H9 (cell line): ENCODE measurements around the gene PTGIR. TPM values are rescaled to one million over a fixed set of nuclear protein-coding genes. Genes with fewer than 3 reads are reported as not detected.

Experiments
- DNase-seq: peaks from one replicate; pipeline ENCODE4 v3.0.0-alpha.2; 2017
- H2AFZ ChIP-seq: one replicate; pipeline ENCODE4 v1.6.1; 2013; ENCODE audit warnings: mild to moderate bottlenecking, low read length, control low read depth, moderate library complexity
- H2AK5ac ChIP-seq: 2 replicates; pipeline ENCODE4 v1.6.1; 2013; ENCODE audit warnings: low read length, control low read depth, mixed read lengths; ENCODE audit not compliant: insufficient read length
- H2BK120ac ChIP-seq: one replicate; pipeline ENCODE4 v1.6.1; 2013; ENCODE audit warnings: low read depth, mild to moderate bottlenecking, low read length, control low read depth, inconsistent platforms; ENCODE audit not compliant: poor library complexity, severe bottlenecking
- H2BK12ac ChIP-seq: 2 replicates; pipeline ENCODE4 v1.6.1; 2013; ENCODE audit warnings: low read length, control low read depth, mixed read lengths, low read depth; ENCODE audit not compliant: insufficient read length
- H2BK15ac ChIP-seq: 2 replicates; pipeline ENCODE4 v1.6.1; 2013; ENCODE audit warnings: low read depth, low read length, control low read depth
- H2BK20ac ChIP-seq: one replicate; pipeline ENCODE4 v1.6.1; 2013; ENCODE audit warnings: low read depth, mild to moderate bottlenecking, low read length, control low read depth, inconsistent platforms; ENCODE audit not compliant: poor library complexity, severe bottlenecking
- H2BK5ac ChIP-seq: 2 replicates; pipeline ENCODE4 v1.6.1; 2013; ENCODE audit warnings: low read length, control low read depth, mixed read lengths; ENCODE audit not compliant: insufficient read length
- H3K14ac ChIP-seq: 2 replicates; pipeline ENCODE4 v1.6.1; 2013; ENCODE audit warnings: low read length, control low read depth; ENCODE audit not compliant: insufficient read depth
- H3K18ac ChIP-seq: 2 replicates; pipeline ENCODE4 v1.6.1; 2013; ENCODE audit warnings: low read depth, mild to moderate bottlenecking, mixed read lengths, low read length, control low read depth; ENCODE audit not compliant: insufficient read length
- H3K23ac ChIP-seq: 2 replicates; pipeline ENCODE4 v1.6.1; 2013; ENCODE audit warnings: low read length, control low read depth, mixed read lengths, low read depth; ENCODE audit not compliant: insufficient read length
- H3K23me2 ChIP-seq: 2 replicates; pipeline ENCODE4 v1.6.1; 2013; ENCODE audit warnings: low read depth, mild to moderate bottlenecking, mixed read lengths, low read length, control low read depth; ENCODE audit not compliant: insufficient read length, poor library complexity, severe bottlenecking
- H3K27ac ChIP-seq: 2 replicates; pipeline ENCODE4 v1.5.1; 2013; ENCODE audit warnings: low read length, control low read depth, mixed read lengths, low read depth; ENCODE audit not compliant: insufficient read length
- H3K27me3 ChIP-seq: 2 replicates; pipeline ENCODE4 v1.6.1; 2013; ENCODE audit warnings: low read length, control low read depth, inconsistent platforms; ENCODE audit not compliant: insufficient read depth
- H3K4ac ChIP-seq: 2 replicates; pipeline ENCODE4 v1.6.1; 2013; ENCODE audit warnings: low read depth, mild to moderate bottlenecking, control low read depth, inconsistent platforms, low read length, moderate library complexity
- H3K4me1 ChIP-seq: 2 replicates; pipeline ENCODE4 v1.6.1; 2013; ENCODE audit warnings: low read length, control low read depth, inconsistent platforms; ENCODE audit not compliant: insufficient read depth
- H3K4me2 ChIP-seq: 2 replicates; pipeline ENCODE4 v1.6.1; 2013; ENCODE audit warnings: low read length, control low read depth, mixed read lengths; ENCODE audit not compliant: insufficient read length, insufficient read depth
- H3K56ac ChIP-seq: 2 replicates; pipeline ENCODE4 v1.6.1; 2013; ENCODE audit warnings: low read depth, mild to moderate bottlenecking, mixed read lengths, low read length, control low read depth; ENCODE audit not compliant: insufficient read length
- H3K79me1 ChIP-seq: 2 replicates; pipeline ENCODE4 v1.6.1; 2013; ENCODE audit warnings: low read depth, mild to moderate bottlenecking, moderate library complexity, low read length, control low read depth, inconsistent platforms; ENCODE audit not compliant: insufficient read depth, poor library complexity, severe bottlenecking
- H3K79me2 ChIP-seq: 2 replicates; pipeline ENCODE4 v1.6.1; 2013; ENCODE audit warnings: low read length, control low read depth, inconsistent platforms; ENCODE audit not compliant: insufficient read depth
- H3K9ac ChIP-seq: 2 replicates; pipeline ENCODE4 v1.6.1; 2013; ENCODE audit warnings: low read length, control low read depth, mixed read lengths; ENCODE audit not compliant: insufficient read length; ENCODE audit errors: extremely low read depth
- H3K9me3 ChIP-seq: one replicate; pipeline ENCODE4 v1.6.1; 2013; ENCODE audit warnings: low read depth, low read length, inconsistent platforms; ENCODE audit not compliant: control insufficient read depth
- H3T11ph ChIP-seq: one replicate; pipeline ENCODE4 v1.6.1; 2013; ENCODE audit warnings: mild to moderate bottlenecking, low read length, control low read depth, inconsistent platforms
- H4K20me1 ChIP-seq: one replicate; pipeline ENCODE4 v1.6.1; 2013; ENCODE audit not compliant: control insufficient read depth, insufficient read length, insufficient read depth
- H4K5ac ChIP-seq: 2 replicates; pipeline ENCODE4 v1.6.1; 2013; ENCODE audit warnings: low read depth, mild to moderate bottlenecking, mixed read lengths, low read length, control low read depth; ENCODE audit not compliant: insufficient read length
- H4K8ac ChIP-seq: replicated peaks from 2 replicates; pipeline ENCODE4 v1.6.1; 2013; ENCODE audit warnings: low read length, control low read depth, mixed read lengths, low read depth; ENCODE audit not compliant: insufficient read length
- H4K91ac ChIP-seq: 2 replicates; pipeline ENCODE4 v1.6.1; 2013; ENCODE audit warnings: low read depth, mild to moderate bottlenecking, moderate library complexity, mixed read lengths, low read length, control low read depth; ENCODE audit not compliant: insufficient read length
- H3K27ac Mint-ChIP-seq, 3 experiments: 2 replicates in 2 of 3; 3 replicates in 1 of 3; pipeline ENCODE4 v1.8.0; 2020 to 2021; ENCODE audit warnings: mixed read lengths in 3 of 3, mild to moderate bottlenecking in 1 of 3, moderate library complexity in 1 of 3
- H3K27me3 Mint-ChIP-seq: 2 replicates; pipeline ENCODE4 v1.8.0; 2021; ENCODE audit warnings: low read depth, mild to moderate bottlenecking, moderate library complexity, mixed read lengths
- H3K36me3 Mint-ChIP-seq, 3 experiments: 2 replicates in 2 of 3; 3 replicates in 1 of 3; pipeline ENCODE4 v1.8.0; 2020 to 2021; ENCODE audit warnings: low read depth in 3 of 3, mixed read lengths in 3 of 3; ENCODE audit not compliant: insufficient read depth in 1 of 3
- H3K4me1 Mint-ChIP-seq, 2 experiments: 2 replicates each; pipeline ENCODE4 v1.8.0; 2020; ENCODE audit warnings: mixed read lengths in 2 of 2
- H3K4me3 Mint-ChIP-seq, 2 experiments: 2 replicates in 1 of 2; 3 replicates in 1 of 2; pipeline ENCODE4 v1.8.0; 2020 to 2021; ENCODE audit warnings: mild to moderate bottlenecking in 2 of 2, mixed read lengths in 2 of 2, moderate library complexity in 1 of 2
- H3K9me3 Mint-ChIP-seq, 2 experiments: 2 replicates in 1 of 2; 3 replicates in 1 of 2; pipeline ENCODE4 v1.8.0; 2020; ENCODE audit warnings: mild to moderate bottlenecking in 2 of 2, mixed read lengths in 2 of 2, moderate library complexity in 1 of 2
- CTCF ChIP-seq: fragments of 200-600 bp; sonication (generic); conservative IDR thresholded peaks from 3 replicates; pipeline ENCODE4 v1.8.0; 2021; ENCODE audit warnings: antibody characterized with exemption, mild to moderate bottlenecking
- WGBS: extraction: QIAGEN DNeasy Blood & Tissue Kit; methylation state at CpG from one replicate; pipeline ENCODE4 v1.1.7; 2013; ENCODE audit warnings: missing lambda C conversion rate, low lambda C conversion rate, mixed read lengths; ENCODE audit not compliant: insufficient read length; ENCODE audit errors: extremely low coverage; 5-methylcytosine and 5-hydroxymethylcytosine counted together
- total RNA-seq: library from RNA; stranded (reverse); gene quantifications from 2 replicates; pipeline ENCODE4 v1.2.1, GENCODE V29; 2021

Gene PTGIR
- total RNA-seq, 1 experiment from 2014 or later, result not detected

GRCh38 chr19:46617601-46618000 lies 7.3 kb downstream of the PTGIR start:
- Mint-ChIP-seq H3K9me3 (no peaks in the 10 kb centered on the region), H3K27me3 (peaks cover 11% of the 10 kb centered on the region), H3K4me1 (peaks cover 11 to 27% of the 10 kb centered on the region in 2 experiments; a peak in 3 of 4 replicates), H3K27ac (no peak overlapping the region), H3K4me3 (no peak overlapping the region), H3K36me3 (no peaks in the 10 kb centered on the region)
- no peak overlapping the region for H4K91ac ChIP-seq
- H3K79me2 ChIP-seq, result no peaks in the 10 kb centered on the region
- no CpG with 5 or more reads among the region's 6 CpGs for WGBS
- no peaks in the 10 kb centered on the region for H3K27me3 ChIP-seq
- H3K4me2 ChIP-seq, result no peak overlapping the region
- H3K9ac ChIP-seq, result no peak overlapping the region
- DNase-seq, result no peak
- no peak overlapping the region for H3K18ac ChIP-seq
- H4K20me1 ChIP-seq, result no peaks in the 10 kb centered on the region
- no peak overlapping the region for H4K5ac ChIP-seq
- H3K23me2 ChIP-seq, result no peaks in the 10 kb centered on the region
- no peak overlapping the region for H3K14ac ChIP-seq
- H2AFZ ChIP-seq, result no peak overlapping the region
- H3K4me1 ChIP-seq, result no peaks in the 10 kb centered on the region; the same call in 1 of the 2 replicates
- H3T11ph ChIP-seq, result no peak overlapping the region
- H2BK120ac ChIP-seq, result no peak overlapping the region
- no peak overlapping the region for H4K8ac ChIP-seq
- no peaks in the 10 kb centered on the region for H3K79me1 ChIP-seq
- H3K4ac ChIP-seq, result no peak overlapping the region
- no peak overlapping the region for H3K56ac ChIP-seq
- H2BK15ac ChIP-seq, result no peak overlapping the region
- H2BK12ac ChIP-seq, result no peak overlapping the region
- no peak overlapping the region for H2AK5ac ChIP-seq
- no peak overlapping the region for H2BK5ac ChIP-seq
- H3K27ac ChIP-seq, result no peak overlapping the region
- no peaks in the 10 kb centered on the region for H3K9me3 ChIP-seq
- H2BK20ac ChIP-seq, result no peak overlapping the region
- H3K23ac ChIP-seq, result no peak overlapping the region
- TF ChIP-seq CTCF, result no peak
